ENCODE results near the gene FERMT3. TPM values are rescaled to one million over a fixed set of nuclear protein-coding genes. Genes with fewer than 3 reads are reported as not detected.

The FERMT3 gene
- total RNA-seq, 1 donor from 2014 or later = 0.53 TPM

- Histone ChIP-seq H3K4me3 (ENCODE audit: low read depth, low read length) (peak overlapping the region; percentile 90), H3K36me3 (ENCODE audit: control insufficient read depth, insufficient read depth, low read length) (peaks cover 13% of the 10 kb centered on the region), H3K27me3 (ENCODE audit: control insufficient read depth, insufficient read depth, low read length) (no peaks in the 10 kb centered on the region)
- FAIRE-seq = no peak
- no peak for DNase-seq (ENCODE audit: low read depth)
- TF ChIP-seq CTCF (IDR thresholded peaks at IDR 0.05; ENCODE audit: insufficient read depth, low read length, severe bottlenecking) = no peak
These were observed 34.6 kb downstream of the FERMT3 start for GRCh38 chr11:64241241-64241490.

GRCh38 chr11:64241491-64242374, 35.2 kb downstream of the FERMT3 start:
- DNase-seq (ENCODE audit: low read depth) (peak; percentile 94), FAIRE-seq (no peak)
- peaks cover 13% of the 10 kb centered on the region for H3K36me3 ChIP-seq (ENCODE audit: control insufficient read depth, insufficient read depth, low read length)
- H3K4me3 ChIP-seq (ENCODE audit: low read depth, low read length) = peak overlapping the region; percentile 90
- H3K27me3 ChIP-seq (ENCODE audit: control insufficient read depth, insufficient read depth, low read length) = no peaks in the 10 kb centered on the region
- no peak for TF ChIP-seq CTCF (IDR thresholded peaks at IDR 0.05; ENCODE audit: insufficient read depth, low read length, severe bottlenecking)

- FAIRE-seq (no peak), DNase-seq (ENCODE audit: low read depth) (no peak)
- TF ChIP-seq CTCF (IDR thresholded peaks at IDR 0.05; ENCODE audit: insufficient read depth, low read length, severe bottlenecking) = no peak
- H3K36me3 ChIP-seq (ENCODE audit: control insufficient read depth, insufficient read depth, low read length) = peaks cover 12% of the 10 kb centered on the region
- no peak overlapping the region for H3K4me3 ChIP-seq (ENCODE audit: low read depth, low read length)
- H3K27me3 ChIP-seq (ENCODE audit: control insufficient read depth, insufficient read depth, low read length) = no peaks in the 10 kb centered on the region
These were observed 36.8 kb downstream of the FERMT3 start for GRCh38 chr11:64243236-64243854.

- H3K4me3 ChIP-seq (ENCODE audit: low read depth, low read length) = no peak overlapping the region
- no peak for FAIRE-seq
- TF ChIP-seq CTCF (IDR thresholded peaks at IDR 0.05; ENCODE audit: insufficient read depth, low read length, severe bottlenecking) = no peak
- peaks cover 11% of the 10 kb centered on the region for H3K36me3 ChIP-seq (ENCODE audit: control insufficient read depth, insufficient read depth, low read length)
- DNase-seq (ENCODE audit: low read depth) = no peak
- H3K27me3 ChIP-seq (ENCODE audit: control insufficient read depth, insufficient read depth, low read length) = no peaks in the 10 kb centered on the region
These were observed 37.6 kb downstream of the FERMT3 start for GRCh38 chr11:64244107-64244506.

- H3K4me3 ChIP-seq (ENCODE audit: low read depth, low read length) = peak overlapping the region; percentile 99
- no peaks in the 10 kb centered on the region for H3K27me3 ChIP-seq (ENCODE audit: control insufficient read depth, insufficient read depth, low read length)
- peaks cover 11% of the 10 kb centered on the region for H3K36me3 ChIP-seq (ENCODE audit: control insufficient read depth, insufficient read depth, low read length)
- DNase-seq (ENCODE audit: low read depth) (no peak), FAIRE-seq (no peak)
- no peak for TF ChIP-seq CTCF (IDR thresholded peaks at IDR 0.05; ENCODE audit: insufficient read depth, low read length, severe bottlenecking)
These were observed 38.4 kb downstream of the FERMT3 start for GRCh38 chr11:64244966-64245365.
